ENCODE data around the gene NDUFS8. TPM values are rescaled to one million over a fixed set of nuclear protein-coding genes. Genes with fewer than 3 reads are reported as not detected.

NDUFS8 gene
- total and polyA plus RNA-seq, 2 experiments from 2014 or later = 175 to 308 TPM

DNA sequence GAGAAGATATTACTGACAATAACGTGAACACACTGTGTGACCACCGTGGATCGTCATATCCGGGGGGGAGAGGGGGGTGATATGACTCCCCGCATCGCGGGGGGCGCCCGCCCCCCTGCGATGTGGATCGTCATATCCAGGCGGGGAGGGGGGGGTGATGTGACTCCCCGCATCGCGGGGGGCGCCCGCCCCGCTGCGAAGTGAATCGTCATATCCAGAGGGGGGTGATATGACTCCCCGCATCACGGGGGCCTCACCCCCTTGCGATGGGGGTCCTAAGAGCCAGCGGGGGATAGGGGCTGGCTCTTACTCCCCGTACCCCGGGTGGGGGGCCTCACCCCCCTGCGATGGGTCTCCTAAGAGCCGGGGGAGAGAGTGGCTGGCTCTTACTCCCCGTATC, 46.5 kb upstream of the NDUFS8 start:
- H3K9me3 Mint-ChIP-seq = no peaks in the 10 kb centered on the region
- Histone ChIP-seq H3K4me2 (no peak overlapping the region), H3K27ac (ENCODE audit: low read depth) (no peak overlapping the region), H3K4me1 (ENCODE audit: insufficient read depth) (peaks cover 5% of the 10 kb centered on the region; the same call in 1 of the 2 replicates), H3F3A (replicated peaks; ENCODE audit: low read depth) (no peaks in the 10 kb centered on the region), H3K9me2 (ENCODE audit: insufficient read depth) (no peaks in the 10 kb centered on the region), H3K4me3 (no peak overlapping the region), H3K27me3 (ENCODE audit: insufficient read depth) (no peaks in the 10 kb centered on the region), H2AFZ (no peak overlapping the region), H3K36me3 (ENCODE audit: insufficient read depth) (no peaks in the 10 kb centered on the region), H3K79me2 (replicated peaks; ENCODE audit: insufficient read depth) (no peaks in the 10 kb centered on the region), H4K20me1 (replicated peaks; ENCODE audit: insufficient read depth) (no peaks in the 10 kb centered on the region)
- H3K4me3 Mint-ChIP-seq = no peak overlapping the region
- H3K36me3 Mint-ChIP-seq (ENCODE audit: low read depth) = no peaks in the 10 kb centered on the region; the same call in 2 of the 3 replicates
- ATAC-seq (no peak), DNase-seq (ENCODE audit: low spot score) (no peak)
- peaks cover 15% of the 10 kb centered on the region for H3K4me1 Mint-ChIP-seq
- H3K27me3 Mint-ChIP-seq (ENCODE audit: insufficient read depth, low read depth, poor library complexity) = no peaks in the 10 kb centered on the region
- TF ChIP-seq, protein P1, sequence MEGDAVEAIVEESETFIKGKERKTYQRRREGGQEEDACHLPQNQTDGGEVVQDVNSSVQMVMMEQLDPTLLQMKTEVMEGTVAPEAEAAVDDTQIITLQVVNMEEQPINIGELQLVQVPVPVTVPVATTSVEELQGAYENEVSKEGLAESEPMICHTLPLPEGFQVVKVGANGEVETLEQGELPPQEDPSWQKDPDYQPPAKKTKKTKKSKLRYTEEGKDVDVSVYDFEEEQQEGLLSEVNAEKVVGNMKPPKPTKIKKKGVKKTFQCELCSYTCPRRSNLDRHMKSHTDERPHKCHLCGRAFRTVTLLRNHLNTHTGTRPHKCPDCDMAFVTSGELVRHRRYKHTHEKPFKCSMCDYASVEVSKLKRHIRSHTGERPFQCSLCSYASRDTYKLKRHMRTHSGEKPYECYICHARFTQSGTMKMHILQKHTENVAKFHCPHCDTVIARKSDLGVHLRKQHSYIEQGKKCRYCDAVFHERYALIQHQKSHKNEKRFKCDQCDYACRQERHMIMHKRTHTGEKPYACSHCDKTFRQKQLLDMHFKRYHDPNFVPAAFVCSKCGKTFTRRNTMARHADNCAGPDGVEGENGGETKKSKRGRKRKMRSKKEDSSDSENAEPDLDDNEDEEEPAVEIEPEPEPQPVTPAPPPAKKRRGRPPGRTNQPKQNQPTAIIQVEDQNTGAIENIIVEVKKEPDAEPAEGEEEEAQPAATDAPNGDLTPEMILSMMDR (conservative IDR thresholded peaks at IDR 0.05; ENCODE audit: low read depth in 2 of 2) = no peak
- TF ChIP-seq, protein P2, sequence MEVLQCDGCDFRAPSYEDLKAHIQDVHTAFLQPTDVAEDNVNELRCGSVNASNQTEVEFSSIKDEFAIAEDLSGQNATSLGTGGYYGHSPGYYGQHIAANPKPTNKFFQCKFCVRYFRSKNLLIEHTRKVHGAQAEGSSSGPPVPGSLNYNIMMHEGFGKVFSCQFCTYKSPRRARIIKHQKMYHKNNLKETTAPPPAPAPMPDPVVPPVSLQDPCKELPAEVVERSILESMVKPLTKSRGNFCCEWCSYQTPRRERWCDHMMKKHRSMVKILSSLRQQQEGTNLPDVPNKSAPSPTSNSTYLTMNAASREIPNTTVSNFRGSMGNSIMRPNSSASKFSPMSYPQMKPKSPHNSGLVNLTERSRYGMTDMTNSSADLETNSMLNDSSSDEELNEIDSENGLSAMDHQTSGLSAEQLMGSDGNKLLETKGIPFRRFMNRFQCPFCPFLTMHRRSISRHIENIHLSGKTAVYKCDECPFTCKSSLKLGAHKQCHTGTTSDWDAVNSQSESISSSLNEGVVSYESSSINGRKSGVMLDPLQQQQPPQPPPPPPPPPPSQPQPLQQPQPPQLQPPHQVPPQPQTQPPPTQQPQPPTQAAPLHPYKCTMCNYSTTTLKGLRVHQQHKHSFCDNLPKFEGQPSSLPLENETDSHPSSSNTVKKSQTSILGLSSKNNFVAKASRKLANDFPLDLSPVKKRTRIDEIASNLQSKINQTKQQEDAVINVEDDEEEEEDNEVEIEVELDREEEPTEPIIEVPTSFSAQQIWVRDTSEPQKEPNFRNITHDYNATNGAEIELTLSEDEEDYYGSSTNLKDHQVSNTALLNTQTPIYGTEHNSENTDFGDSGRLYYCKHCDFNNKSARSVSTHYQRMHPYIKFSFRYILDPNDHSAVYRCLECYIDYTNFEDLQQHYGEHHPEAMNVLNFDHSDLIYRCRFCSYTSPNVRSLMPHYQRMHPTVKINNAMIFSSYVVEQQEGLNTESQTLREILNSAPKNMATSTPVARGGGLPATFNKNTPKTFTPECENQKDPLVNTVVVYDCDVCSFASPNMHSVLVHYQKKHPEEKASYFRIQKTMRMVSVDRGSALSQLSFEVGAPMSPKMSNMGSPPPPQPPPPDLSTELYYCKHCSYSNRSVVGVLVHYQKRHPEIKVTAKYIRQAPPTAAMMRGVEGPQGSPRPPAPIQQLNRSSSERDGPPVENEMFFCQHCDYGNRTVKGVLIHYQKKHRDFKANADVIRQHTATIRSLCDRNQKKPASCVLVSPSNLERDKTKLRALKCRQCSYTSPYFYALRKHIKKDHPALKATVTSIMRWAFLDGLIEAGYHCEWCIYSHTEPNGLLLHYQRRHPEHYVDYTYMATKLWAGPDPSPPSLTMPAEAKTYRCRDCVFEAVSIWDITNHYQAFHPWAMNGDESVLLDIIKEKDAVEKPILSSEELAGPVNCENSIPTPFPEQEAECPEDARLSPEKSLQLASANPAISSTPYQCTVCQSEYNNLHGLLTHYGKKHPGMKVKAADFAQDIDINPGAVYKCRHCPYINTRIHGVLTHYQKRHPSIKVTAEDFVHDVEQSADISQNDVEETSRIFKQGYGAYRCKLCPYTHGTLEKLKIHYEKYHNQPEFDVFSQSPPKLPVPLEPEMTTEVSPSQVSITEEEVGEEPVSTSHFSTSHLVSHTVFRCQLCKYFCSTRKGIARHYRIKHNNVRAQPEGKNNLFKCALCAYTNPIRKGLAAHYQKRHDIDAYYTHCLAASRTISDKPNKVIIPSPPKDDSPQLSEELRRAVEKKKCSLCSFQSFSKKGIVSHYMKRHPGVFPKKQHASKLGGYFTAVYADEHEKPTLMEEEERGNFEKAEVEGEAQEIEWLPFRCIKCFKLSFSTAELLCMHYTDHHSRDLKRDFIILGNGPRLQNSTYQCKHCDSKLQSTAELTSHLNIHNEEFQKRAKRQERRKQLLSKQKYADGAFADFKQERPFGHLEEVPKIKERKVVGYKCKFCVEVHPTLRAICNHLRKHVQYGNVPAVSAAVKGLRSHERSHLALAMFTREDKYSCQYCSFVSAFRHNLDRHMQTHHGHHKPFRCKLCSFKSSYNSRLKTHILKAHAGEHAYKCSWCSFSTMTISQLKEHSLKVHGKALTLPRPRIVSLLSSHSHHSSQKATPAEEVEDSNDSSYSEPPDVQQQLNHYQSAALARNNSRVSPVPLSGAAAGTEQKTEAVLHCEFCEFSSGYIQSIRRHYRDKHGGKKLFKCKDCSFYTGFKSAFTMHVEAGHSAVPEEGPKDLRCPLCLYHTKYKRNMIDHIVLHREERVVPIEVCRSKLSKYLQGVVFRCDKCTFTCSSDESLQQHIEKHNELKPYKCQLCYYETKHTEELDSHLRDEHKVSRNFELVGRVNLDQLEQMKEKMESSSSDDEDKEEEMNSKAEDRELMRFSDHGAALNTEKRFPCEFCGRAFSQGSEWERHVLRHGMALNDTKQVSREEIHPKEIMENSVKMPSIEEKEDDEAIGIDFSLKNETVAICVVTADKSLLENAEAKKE (CRISPR knock-in tag; IDR thresholded peaks at IDR 0.05) = no peak
- TF ChIP-seq ZNF114 (CRISPR knock-in tag; IDR thresholded peaks at IDR 0.05) (no peak), POLR2AphosphoS5 (IDR thresholded peaks at IDR 0.05; ENCODE audit: low read depth) (no peak), ZNF331 (CRISPR knock-in tag; IDR thresholded peaks at IDR 0.05; ENCODE audit: low read depth) (no peak), NANOG (IDR thresholded peaks at IDR 0.05; ENCODE audit: borderline replicate concordance) (no peak), EZH2phosphoT487 (IDR thresholded peaks at IDR 0.05; ENCODE audit: unreplicated experiment) (no peak), CREB1 (CRISPR knock-in tag; IDR thresholded peaks at IDR 0.05; ENCODE audit: low read depth) (no peak), EZH2 (IDR thresholded peaks at IDR 0.05; ENCODE audit: low read depth, unreplicated experiment) (no peak), JUNB (IDR thresholded peaks at IDR 0.05; ENCODE audit: unreplicated experiment) (no peak), STAT1 (IDR thresholded peaks at IDR 0.05; ENCODE audit: unreplicated experiment) (no peak)
- TF ChIP-seq, protein P3, sequence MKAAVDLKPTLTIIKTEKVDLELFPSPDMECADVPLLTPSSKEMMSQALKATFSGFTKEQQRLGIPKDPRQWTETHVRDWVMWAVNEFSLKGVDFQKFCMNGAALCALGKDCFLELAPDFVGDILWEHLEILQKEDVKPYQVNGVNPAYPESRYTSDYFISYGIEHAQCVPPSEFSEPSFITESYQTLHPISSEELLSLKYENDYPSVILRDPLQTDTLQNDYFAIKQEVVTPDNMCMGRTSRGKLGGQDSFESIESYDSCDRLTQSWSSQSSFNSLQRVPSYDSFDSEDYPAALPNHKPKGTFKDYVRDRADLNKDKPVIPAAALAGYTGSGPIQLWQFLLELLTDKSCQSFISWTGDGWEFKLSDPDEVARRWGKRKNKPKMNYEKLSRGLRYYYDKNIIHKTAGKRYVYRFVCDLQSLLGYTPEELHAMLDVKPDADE (IDR thresholded peaks at IDR 0.05) = no peak
- TF ChIP-seq, protein P4, sequence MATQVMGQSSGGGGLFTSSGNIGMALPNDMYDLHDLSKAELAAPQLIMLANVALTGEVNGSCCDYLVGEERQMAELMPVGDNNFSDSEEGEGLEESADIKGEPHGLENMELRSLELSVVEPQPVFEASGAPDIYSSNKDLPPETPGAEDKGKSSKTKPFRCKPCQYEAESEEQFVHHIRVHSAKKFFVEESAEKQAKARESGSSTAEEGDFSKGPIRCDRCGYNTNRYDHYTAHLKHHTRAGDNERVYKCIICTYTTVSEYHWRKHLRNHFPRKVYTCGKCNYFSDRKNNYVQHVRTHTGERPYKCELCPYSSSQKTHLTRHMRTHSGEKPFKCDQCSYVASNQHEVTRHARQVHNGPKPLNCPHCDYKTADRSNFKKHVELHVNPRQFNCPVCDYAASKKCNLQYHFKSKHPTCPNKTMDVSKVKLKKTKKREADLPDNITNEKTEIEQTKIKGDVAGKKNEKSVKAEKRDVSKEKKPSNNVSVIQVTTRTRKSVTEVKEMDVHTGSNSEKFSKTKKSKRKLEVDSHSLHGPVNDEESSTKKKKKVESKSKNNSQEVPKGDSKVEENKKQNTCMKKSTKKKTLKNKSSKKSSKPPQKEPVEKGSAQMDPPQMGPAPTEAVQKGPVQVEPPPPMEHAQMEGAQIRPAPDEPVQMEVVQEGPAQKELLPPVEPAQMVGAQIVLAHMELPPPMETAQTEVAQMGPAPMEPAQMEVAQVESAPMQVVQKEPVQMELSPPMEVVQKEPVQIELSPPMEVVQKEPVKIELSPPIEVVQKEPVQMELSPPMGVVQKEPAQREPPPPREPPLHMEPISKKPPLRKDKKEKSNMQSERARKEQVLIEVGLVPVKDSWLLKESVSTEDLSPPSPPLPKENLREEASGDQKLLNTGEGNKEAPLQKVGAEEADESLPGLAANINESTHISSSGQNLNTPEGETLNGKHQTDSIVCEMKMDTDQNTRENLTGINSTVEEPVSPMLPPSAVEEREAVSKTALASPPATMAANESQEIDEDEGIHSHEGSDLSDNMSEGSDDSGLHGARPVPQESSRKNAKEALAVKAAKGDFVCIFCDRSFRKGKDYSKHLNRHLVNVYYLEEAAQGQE (IDR thresholded peaks at IDR 0.05; ENCODE audit: unreplicated experiment) = no peak
- no peak overlapping the region for H3K27ac Mint-ChIP-seq

All from GM23338 (cell line).